Small intestine (tissue), 7 donors: ENCODE measurements around the gene KMT5B. TPM values are rescaled to one million over a fixed set of nuclear protein-coding genes. Genes with fewer than 3 reads are reported as not detected.

Experiments
- DNase-seq, 2 donors: peaks; one replicate each; pipeline versions ENCODE4 v3.0.0 to v3.0.0-alpha.2; 2013
- FAIRE-seq: peaks from 2 replicates; lab custom pipeline; 2012; peaks lifted over from hg19 to GRCh38; lab: Jason Lieb, UNC
- H3K27ac ChIP-seq, 3 donors: one replicate each; pipeline ENCODE4 v1.5.1; 2013; ENCODE audit warnings: low read length in 2 of 3, mild to moderate bottlenecking in 2 of 3, control low read depth in 1 of 3, inconsistent platforms in 1 of 3, low read depth in 1 of 3, moderate library complexity in 1 of 3
- H3K27me3 ChIP-seq, 3 donors: one replicate each; pipeline ENCODE4 v1.6.1; 2013; ENCODE audit warnings: low read length in 3 of 3, inconsistent platforms in 1 of 3; ENCODE audit not compliant: control insufficient read depth in 3 of 3, insufficient read depth in 3 of 3
- H3K36me3 ChIP-seq, 3 donors: one replicate each; pipeline ENCODE4 v1.6.1; 2013; ENCODE audit warnings: low read length in 3 of 3, inconsistent platforms in 1 of 3, low read depth in 1 of 3, mild to moderate bottlenecking in 1 of 3, moderate library complexity in 1 of 3; ENCODE audit not compliant: control insufficient read depth in 3 of 3, insufficient read depth in 2 of 3
- H3K4me1 ChIP-seq, 3 donors: one replicate each; pipeline ENCODE4 v1.6.1; 2013; ENCODE audit warnings: low read length in 2 of 3, inconsistent platforms in 1 of 3, low read depth in 1 of 3, mild to moderate bottlenecking in 1 of 3, moderate library complexity in 1 of 3; ENCODE audit not compliant: control insufficient read depth in 3 of 3, insufficient read depth in 2 of 3
- H3K4me3 ChIP-seq, 3 donors: one replicate each; pipeline ENCODE4 v1.5.1; 2013; ENCODE audit warnings: low read length in 3 of 3, control low read depth in 1 of 3, inconsistent platforms in 1 of 3, low read depth in 1 of 3, mild to moderate bottlenecking in 1 of 3, moderate library complexity in 1 of 3
- H3K9me3 ChIP-seq, 2 donors: one replicate each; pipeline ENCODE4 v1.6.1; 2013; ENCODE audit warnings: low read depth in 1 of 2, low read length in 1 of 2; ENCODE audit not compliant: control insufficient read depth in 2 of 2, insufficient read depth in 1 of 2
- WGBS, 3 donors: extraction: QIAGEN DNeasy Blood & Tissue Kit; methylation state at CpG; one replicate each; pipeline ENCODE4 v1.1.7; 2013; 5-methylcytosine and 5-hydroxymethylcytosine counted together
- polyA plus RNA-seq, 4 donors: library from polyadenylated mRNA; stranded (reverse) in 3 of 4; unstranded in 1 of 4; fragments of 200-250 nt in 3 of 4; fragments of 120-200 nt in 1 of 4; gene quantifications; one replicate each; pipeline versions ENCODE4 v1.2.1 to v1.2.3, GENCODE V29; 2013
- donor health status: healthy with polysubstance abuse.
- donor health status: control.
- donor health status: control.
- donor health status: Bipolar disorder and iron deficiency.
- donor health status: healthy.

KMT5B gene
- polyA plus RNA-seq, 4 donors, result 17.3 to 53.5 (median 30.0) TPM

DNA sequence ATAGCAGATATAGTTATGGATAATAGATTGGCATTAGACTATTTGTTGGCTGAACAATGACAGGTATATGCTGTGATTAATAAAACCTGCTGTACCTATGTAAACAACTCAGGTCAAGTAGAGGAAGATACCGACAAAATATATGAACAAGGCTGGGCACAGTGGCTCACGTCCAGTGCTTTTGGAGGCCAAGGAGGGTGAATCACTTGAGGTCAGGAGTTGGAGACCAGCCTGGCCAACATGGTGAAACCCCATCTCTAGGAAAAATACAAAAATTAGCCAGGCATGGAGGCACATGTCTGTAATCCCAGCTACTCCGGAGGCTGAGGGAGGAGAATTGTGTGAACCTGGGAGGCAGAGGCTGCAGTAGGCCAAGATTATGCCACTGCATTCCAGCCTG, 77.9 kb downstream of the KMT5B start:
- Histone ChIP-seq H3K4me3 (no peak overlapping the region), H3K27ac (no peak overlapping the region), H3K27me3 (no peaks in the 10 kb centered on the region), H3K9me3 (peaks cover 0 to 28% of the 10 kb centered on the region in 2 donors), H3K36me3 (no peaks in the 10 kb centered on the region), H3K4me1 (peaks cover 0 to 3% (median 0%) of the 10 kb centered on the region in 3 donors)
- DNase-seq (no peak), FAIRE-seq (no peak)
- 63 to 88% (median 68%) methylated on average over 3 of the region's 3 CpGs for WGBS, 3 donors

DNA sequence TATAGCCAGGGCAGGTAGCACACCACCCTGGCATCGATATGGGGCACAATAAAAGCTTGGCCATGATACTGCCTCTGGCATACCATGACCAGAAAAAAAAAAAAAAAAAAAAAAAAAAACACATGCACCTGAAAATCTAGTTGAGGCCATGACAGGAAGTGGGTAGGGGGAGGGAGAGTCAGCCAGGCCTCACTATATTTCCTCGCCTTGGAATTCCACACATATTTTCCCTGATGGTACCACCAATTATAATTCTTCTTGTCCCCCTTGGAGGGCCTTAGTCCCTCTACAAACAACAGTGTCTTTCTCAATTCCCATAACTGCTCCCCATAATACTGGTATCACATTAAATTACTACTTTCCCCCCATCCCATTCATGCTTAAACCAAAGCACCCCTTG, 79.3 kb downstream of the KMT5B start:
- H3K4me1 ChIP-seq, result peaks cover 0 to 17% (median 6%) of the 10 kb centered on the region in 3 donors
- H3K27ac ChIP-seq, result no peak overlapping the region
- FAIRE-seq (no peak), DNase-seq (no peak)
- H3K27me3 ChIP-seq, result no peaks in the 10 kb centered on the region
- WGBS, 3 donors, result 80 to 88% (median 81%) methylated on average over 2 of the region's 2 CpGs
- H3K36me3 ChIP-seq, result no peaks in the 10 kb centered on the region
- H3K9me3 ChIP-seq, result peaks cover 0 to 28% of the 10 kb centered on the region in 2 donors
- H3K4me3 ChIP-seq, result no peak overlapping the region

DNA sequence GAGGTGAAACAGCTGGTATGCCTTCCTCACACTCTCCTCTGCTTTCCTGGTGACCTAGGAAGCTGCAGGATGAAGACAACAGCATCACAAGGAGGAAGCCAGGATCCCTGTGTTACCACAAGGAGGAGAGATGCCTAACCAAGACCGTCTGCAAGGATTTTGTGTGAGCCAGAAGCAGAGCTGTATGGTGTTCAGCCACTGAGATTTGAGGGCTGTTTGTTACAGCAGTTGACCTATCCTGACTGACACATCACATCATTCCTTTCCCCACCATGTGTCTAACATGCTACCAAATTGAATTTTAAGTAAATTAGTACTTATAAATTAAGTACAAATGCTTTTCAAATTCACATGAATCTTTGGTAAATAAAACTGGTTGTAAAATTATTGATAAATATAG, 83.0 kb downstream of the KMT5B start:
- Histone ChIP-seq H3K9me3 (peaks cover 0 to 28% of the 10 kb centered on the region in 2 donors), H3K4me3 (no peak overlapping the region), H3K27me3 (no peaks in the 10 kb centered on the region), H3K27ac (no peak overlapping the region), H3K36me3 (no peaks in the 10 kb centered on the region), H3K4me1 (peaks cover 0 to 41% (median 6%) of the 10 kb centered on the region in 3 donors)
- WGBS, 3 donors, result 75 to 100% (median 77%) methylated on average over 1 of the region's 1 CpG
- no peak for DNase-seq
- no peak for FAIRE-seq

DNA sequence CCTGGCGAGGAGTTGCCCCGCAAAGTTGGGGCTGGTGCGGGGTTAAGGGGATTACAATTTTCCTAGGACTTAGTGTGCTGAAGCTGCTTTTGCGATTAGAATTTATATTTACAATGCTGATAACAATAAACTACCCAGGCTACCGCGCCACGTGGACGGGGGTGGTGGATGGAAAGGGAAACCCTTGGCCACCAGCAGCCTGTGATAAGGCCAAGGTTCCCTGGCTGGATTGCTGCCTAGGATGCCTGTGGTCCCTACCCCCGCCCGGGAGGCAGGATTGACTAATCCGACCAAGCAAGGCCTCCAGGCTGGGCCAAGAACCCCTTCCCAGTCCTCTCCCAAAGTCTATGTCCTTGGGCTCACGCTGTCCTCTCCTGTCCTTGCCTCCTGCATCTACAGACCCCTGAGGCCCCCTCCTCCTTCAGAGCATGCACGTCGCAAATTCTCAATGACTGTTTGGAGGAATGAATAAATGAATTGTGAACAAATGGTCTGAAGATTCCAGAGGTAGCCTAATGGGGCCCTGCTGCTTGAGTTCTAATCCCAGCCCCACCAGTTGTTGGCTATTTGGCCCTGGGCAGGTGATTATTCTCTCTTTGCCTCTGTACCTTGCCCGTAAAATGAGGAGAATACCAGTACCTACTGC, 84.3 kb downstream of the KMT5B start:
- no peak for FAIRE-seq
- WGBS, 3 donors, result 18 to 31% (median 25%) methylated on average over 15 of the region's 15 CpGs

DNA sequence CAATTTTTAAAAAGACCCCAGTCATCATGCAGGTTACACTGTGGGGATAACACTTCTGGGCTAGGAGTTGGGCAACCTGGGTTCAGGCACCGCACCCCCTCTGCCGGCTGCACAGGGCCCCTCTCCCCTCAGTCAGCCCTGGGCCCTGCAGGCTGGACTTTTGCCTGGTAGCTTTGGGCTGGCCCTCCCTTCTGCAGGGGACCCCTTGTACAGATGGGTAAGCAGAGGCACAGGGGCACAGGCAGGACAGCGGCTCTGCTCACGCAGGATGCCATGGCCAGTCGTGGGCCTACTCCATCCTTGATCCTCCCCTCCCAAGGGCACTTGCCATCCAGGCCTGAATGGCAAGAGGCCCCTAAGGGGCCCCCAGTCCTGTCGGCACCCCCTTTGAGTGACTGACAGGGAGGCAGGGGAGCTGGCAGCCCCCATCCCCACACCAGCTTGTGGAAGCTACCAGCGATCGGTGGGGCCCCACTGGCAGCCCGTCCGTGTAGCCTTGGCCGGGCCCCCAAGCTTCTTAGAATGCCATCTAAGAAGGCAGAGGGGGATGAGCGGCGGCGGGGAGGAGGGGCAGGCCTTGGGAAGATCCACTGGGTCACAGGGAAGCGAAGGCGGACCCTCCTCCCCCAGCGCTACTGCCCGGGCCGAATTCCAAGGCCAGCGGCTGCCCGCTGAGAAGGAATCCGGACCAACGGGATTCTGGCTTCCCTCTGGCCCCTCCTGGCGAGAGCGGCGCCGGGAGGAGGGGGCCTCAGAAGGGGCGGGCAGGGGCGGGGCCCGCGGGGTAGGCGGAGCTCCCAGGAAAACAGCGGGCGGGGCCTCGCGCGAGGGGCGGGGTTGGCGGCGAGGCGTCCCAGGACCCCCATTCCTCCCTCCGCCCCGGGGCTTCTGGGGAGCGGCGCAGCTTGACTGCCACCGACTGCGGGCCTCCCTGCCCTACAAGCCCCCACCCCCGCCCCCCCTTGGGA, 85.1 kb downstream of the KMT5B start:
- H3K4me1 ChIP-seq, result peaks cover 0 to 54% (median 6%) of the 10 kb centered on the region in 3 donors
- peaks cover 0 to 10% of the 10 kb centered on the region in 2 donors for H3K9me3 ChIP-seq
- peak overlapping the region; percentile 45 to 97 (median 78) for H3K27ac ChIP-seq
- DNase-seq, result peak; percentile 61 to 94
- no peaks in the 10 kb centered on the region for H3K36me3 ChIP-seq
- peak overlapping the region; percentile 23 to 40 (median 36) for H3K4me3 ChIP-seq
- WGBS, 3 donors, result 14 to 21% (median 14%) methylated on average over 32 to 48 of the region's 48 CpGs
- no peak for FAIRE-seq
- H3K27me3 ChIP-seq, result no peaks in the 10 kb centered on the region

More for the DNA sequence above, 84.3 kb downstream of the KMT5B start:
- Histone ChIP-seq H3K27ac (peak overlapping the region; percentile 4 to 97 (median 78)), H3K4me3 (peak overlapping the region; percentile 23 to 40 (median 36)), H3K36me3 (no peaks in the 10 kb centered on the region), H3K4me1 (peaks cover 0 to 49% (median 6%) of the 10 kb centered on the region in 3 donors), H3K9me3 (peaks cover 0 to 18% of the 10 kb centered on the region in 2 donors), H3K27me3 (no peaks in the 10 kb centered on the region)
- DNase-seq, result peak; percentile 92 to 93

DNA sequence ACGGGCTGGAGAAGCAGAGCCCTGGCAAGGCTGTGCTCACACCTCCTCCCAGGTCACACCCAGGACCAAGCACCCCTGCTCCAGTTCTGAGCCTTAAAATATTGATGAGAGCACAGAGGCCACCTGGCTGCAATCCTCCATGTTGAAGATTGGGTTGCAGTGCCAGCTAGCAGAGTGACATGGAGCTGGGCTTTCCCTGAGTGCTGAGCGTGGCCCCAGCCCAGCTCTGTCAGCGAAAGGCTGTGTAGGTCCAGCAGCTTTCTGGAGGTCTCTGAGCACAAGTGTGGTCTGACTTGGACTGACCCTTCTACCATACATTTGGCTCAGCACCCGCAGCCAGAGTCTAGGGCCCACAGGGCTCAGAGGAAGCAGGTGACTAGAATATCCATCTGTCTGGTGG, 87.9 kb downstream of the KMT5B start:
- FAIRE-seq, result no peak
- no peaks in the 10 kb centered on the region for H3K9me3 ChIP-seq
- H3K4me1 ChIP-seq, result peaks cover 2 to 66% (median 6%) of the 10 kb centered on the region in 3 donors
- DNase-seq, result peak in 1 of 2 donors; percentile 11
- peak overlapping the region in 1 of 3 donors; percentile 5 for H3K27ac ChIP-seq
- WGBS, 3 donors, result 68 to 77% (median 70%) methylated on average over 4 of the region's 4 CpGs
- H3K27me3 ChIP-seq, result no peaks in the 10 kb centered on the region
- H3K4me3 ChIP-seq, result no peak overlapping the region
- no peaks in the 10 kb centered on the region for H3K36me3 ChIP-seq

DNA sequence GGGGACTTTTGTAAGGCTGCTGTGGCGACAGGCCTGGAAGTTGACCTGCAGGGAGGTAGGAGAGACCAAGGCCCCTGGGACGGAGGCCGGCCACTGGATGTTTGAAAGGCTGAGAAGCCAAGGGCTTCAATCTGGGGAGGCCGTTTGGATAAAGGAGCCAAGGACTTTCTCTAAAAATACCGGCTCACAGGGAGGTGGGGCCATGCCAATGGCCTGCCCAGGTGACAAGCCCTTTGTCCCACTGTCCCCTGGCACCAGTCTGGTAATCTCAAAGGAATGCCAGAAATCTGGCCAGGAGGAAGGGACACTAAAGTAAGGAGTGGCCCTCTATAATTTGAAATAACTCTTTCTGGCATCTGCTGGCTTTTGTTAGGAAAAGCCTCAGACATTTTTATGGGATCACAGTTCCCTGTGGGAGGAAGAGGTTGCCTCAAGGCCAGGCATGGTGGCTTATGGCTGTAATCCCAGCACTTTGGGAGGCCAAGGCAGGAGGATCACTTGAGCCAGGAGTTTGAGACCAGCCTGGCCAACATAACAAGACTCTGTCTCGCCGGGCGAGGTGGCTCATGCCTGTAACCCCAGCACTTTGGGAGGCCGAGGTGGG, 90.1 kb downstream of the KMT5B start:
- DNase-seq, result peak; percentile 54 to 86
- Histone ChIP-seq H3K27ac (peak overlapping the region; percentile 41 to 69 (median 61)), H3K4me1 (peaks cover 0 to 55% (median 2%) of the 10 kb centered on the region in 3 donors)

More for the DNA sequence above, 90.1 kb downstream of the KMT5B start:
- WGBS, 3 donors, result 74 to 84% (median 79%) methylated on average over 9 of the region's 9 CpGs
- H3K27me3 ChIP-seq, result no peaks in the 10 kb centered on the region
- H3K9me3 ChIP-seq, result no peaks in the 10 kb centered on the region
- no peak for FAIRE-seq
- H3K4me3 ChIP-seq, result no peak overlapping the region
- H3K36me3 ChIP-seq, result peaks cover 0 to 5% (median 0%) of the 10 kb centered on the region in 3 donors
